Right renal pelvis (tissue), 4 donors: ENCODE data around the gene OSBP2. TPM values are rescaled to one million over a fixed set of nuclear protein-coding genes. Genes with fewer than 3 reads are reported as not detected.
"Not testable (repeated sequence)": the region's sequence is repeated elsewhere in the genome, so short reads cannot be mapped to it uniquely, and the experiment has no call there.

Experiments
- DNase-seq, 4 donors: peaks; one replicate each; pipeline ENCODE4 v3.0.0-alpha.2; 2013; ENCODE audit warnings: low read depth in 4 of 4, low spot score in 3 of 4, missing footprints in 1 of 4
- polyA plus RNA-seq, 4 donors: library from polyadenylated mRNA; unstranded; fragments of 120-200 nt; gene quantifications; one replicate each; pipeline ENCODE4 v1.2.1, GENCODE V29; 2013; ENCODE audit not compliant: insufficient read length in 4 of 4

Gene OSBP2
- polyA plus RNA-seq = 1 to 10 TPM; 4.9 to 6.8 (median 6.2) TPM

DNA sequence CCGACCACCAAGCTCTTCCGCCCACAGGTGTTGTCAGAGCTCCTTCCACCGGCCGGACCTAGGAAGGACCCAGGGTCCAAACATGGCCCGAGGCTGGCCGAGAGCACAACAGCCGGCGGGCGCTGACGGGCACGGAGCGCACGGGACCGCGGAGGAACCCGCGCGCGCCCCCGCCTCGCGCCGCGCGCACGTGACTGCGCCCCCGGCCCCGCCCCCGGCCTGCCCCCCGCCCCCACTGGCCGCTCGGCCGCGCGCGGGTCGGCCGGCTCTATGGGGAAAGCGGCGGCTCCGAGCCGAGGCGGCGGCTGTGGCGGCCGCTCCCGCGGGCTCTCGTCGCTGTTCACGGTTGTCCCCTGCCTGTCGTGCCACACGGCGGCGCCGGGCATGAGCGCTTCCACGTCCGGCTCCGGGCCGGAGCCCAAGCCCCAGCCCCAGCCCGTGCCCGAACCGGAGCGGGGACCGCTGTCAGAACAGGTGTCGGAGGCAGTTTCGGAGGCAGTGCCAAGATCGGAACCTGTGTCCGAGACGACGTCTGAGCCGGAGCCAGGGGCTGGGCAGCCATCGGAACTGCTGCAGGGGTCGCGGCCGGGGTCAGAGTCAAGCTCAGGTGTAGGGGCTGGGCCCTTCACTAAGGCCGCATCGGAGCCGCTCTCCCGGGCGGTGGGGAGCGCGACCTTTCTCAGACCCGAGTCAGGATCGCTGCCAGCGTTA is at the start of gene OSBP2:
Gene OSBP2, plus strand, starts transcription at position 235 of the 711 bp plus-strand sequence. Its CDS starts 36 bp downstream, at position 271.
- DNase-seq = peak in 2 of 4 donors; percentile 29

DNA sequence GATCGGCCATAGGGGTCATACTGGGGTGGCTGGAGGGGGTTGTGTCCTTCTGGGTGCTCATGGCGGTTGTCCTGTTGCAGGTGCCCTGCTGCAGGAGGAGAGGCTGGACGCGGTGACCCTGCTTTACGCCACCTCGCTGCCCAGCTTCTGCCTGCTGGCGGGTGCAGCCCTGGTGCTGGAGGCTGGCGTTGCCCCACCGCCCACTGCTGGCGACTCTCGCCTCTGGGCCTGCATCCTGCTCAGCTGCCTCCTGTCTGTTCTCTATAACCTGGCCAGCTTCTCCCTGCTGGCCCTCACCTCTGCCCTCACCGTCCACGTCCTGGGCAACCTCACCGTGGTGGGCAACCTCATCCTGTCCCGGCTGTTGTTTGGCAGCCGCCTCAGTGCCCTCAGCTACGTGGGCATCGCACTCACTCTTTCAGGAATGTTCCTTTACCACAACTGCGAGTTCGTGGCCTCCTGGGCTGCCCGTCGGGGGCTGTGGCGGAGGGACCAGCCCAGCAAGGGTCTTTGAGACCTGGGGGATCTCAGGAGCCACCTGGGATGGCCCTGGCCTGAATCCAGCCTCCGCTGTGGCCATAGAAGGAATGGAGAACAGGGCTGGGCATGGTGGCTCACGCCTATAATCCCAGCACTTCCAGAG is 48.0 kb upstream of the OSBP2 start:
- no peak for DNase-seq

DNA sequence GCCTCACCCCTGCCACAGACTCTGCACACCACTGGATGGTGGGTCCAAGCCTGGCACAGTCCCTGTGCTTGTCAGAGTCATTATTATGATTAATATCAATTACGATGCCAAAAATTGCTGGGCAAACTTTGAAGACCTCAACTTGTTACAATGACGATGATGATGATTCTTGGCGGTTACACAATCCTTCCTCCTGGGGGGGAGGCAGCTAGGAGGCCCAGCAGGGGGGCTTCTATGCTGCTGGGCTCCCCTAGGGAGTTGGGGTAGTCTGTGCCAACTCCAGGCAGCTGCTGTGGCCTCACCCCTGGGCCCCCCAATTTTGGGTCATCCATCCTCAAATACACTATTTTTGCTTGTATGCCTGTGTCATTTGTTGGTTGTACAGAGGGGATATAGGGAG is 47.1 kb upstream of the OSBP2 start:
- no peak for DNase-seq

DNA sequence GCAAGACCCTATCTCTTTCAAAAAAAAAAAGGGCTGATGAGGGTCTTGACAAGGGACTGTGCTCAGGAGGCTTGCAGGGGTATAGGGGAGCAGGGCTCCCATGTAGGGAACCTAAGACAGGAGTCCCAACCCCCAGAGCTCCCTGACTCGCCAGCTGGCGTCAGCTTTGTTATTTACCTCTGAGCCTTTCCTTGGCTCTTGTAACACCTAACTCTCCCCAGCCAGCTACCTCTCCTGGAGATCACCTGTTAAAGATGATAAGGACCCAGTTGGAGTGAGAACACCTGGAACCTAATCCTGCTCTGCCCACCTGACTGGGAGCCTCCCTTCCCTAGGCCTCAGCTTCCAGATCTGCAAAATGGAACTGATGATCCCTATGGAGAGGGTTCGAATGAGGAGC is 45.8 kb upstream of the OSBP2 start:
- DNase-seq = no peak

GRCh38 chr22:30649430-30650007 is 45.2 kb upstream of the OSBP2 start:
- DNase-seq = no peak

DNA sequence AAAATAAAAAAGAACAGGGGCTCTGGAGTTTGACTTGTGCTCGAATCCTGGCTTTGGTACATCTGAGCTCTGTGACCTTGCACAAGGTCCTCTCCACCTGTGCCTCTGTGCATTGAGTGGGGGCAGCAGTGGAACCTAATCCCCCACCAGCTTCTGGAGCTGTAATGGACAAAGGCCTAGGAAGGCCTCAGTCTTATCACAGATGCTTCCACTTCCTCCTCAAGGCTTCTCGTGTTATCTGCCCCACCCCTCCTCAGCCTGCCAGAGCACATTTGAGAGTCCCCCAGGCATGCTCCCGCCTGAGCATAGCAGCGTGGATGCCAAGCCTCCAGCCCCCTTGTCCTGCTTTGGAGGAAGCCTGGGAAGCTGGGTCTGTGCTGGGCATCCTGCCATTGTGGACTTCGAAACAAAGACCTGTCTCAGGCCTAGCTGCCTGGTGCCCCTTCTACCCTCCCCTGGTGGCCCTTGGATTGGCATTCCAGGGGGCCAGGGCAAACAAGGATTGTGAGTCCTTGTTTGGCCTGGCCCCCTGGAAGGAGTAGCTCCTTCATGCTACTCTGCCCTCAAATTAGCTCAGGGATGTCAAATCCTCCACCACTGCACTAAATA is 44.1 kb upstream of the OSBP2 start:
- no peak for DNase-seq

GRCh38 chr22:30652852-30653251 is 41.8 kb upstream of the OSBP2 start:
- no peak for DNase-seq

DNA sequence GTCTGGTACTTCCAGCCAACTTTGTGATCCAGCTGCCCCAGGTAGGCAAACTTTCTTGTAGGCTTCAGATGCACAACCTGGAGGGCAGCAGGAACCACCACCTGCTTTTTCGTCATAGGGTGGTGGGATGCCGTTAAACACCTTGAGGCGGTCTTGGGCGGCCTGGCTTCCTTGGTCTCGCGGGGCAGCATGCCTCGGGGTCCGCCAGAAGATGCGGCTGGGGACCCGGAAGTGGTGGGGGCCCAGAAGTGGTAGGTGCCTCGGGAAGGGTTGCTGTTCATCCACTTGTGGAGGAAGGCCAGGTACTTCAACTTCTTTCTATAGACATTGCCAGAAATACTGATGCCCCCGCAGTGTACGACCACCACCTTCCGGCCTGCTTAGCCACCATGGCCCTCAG is 40.3 kb upstream of the OSBP2 start:
- no peak for DNase-seq

GRCh38 chr22:30655532-30655931 is 39.1 kb upstream of the OSBP2 start:
- DNase-seq = no peak

DNA sequence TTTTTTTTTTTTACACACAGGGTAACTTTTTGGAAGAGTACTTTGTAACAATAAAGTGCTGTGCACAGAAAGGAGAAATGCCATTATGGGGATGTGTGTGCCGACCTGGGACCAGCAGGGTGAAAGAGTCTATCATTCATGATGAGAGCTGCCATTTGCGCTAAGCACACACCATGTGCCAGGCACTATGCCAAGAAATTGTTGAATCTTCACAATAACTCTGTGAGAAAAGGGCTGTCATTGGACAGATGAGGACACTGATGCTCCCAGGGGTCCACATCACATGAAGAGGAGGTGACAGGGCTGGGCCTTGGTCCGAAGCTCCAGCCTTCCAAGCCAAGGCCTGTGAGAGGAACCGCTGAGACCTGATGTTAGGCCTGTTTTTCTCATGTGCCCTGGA is 32.6 kb upstream of the OSBP2 start:
- no peak for DNase-seq

GRCh38 chr22:30664798-30665197 is 29.9 kb upstream of the OSBP2 start:
- no peak for DNase-seq

- no peak for DNase-seq
These were observed 29.4 kb upstream of the OSBP2 start for GRCh38 chr22:30665266-30665665.

- DNase-seq = no peak
These were observed 28.9 kb upstream of the OSBP2 start for GRCh38 chr22:30665786-30666185.

DNA sequence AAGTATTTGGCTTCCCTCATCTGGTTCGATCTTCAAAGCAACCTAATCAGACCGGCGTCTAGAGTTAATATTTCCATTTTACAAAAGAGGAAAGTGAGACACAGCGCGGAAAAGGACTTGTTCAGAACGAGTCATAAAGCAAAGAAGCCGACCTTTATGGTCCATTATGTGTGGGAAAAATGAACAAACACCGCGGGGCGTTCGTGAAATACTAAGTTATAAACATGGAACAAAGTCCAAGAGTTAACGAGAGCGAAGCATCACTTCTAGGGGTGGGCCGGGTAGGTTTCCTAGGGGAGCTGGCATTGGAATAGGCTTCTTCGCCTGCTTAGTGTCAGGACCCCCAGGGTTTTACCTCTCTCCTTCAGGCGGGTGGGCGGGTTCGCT is 27.6 kb upstream of the OSBP2 start:
- no peak for DNase-seq

DNA sequence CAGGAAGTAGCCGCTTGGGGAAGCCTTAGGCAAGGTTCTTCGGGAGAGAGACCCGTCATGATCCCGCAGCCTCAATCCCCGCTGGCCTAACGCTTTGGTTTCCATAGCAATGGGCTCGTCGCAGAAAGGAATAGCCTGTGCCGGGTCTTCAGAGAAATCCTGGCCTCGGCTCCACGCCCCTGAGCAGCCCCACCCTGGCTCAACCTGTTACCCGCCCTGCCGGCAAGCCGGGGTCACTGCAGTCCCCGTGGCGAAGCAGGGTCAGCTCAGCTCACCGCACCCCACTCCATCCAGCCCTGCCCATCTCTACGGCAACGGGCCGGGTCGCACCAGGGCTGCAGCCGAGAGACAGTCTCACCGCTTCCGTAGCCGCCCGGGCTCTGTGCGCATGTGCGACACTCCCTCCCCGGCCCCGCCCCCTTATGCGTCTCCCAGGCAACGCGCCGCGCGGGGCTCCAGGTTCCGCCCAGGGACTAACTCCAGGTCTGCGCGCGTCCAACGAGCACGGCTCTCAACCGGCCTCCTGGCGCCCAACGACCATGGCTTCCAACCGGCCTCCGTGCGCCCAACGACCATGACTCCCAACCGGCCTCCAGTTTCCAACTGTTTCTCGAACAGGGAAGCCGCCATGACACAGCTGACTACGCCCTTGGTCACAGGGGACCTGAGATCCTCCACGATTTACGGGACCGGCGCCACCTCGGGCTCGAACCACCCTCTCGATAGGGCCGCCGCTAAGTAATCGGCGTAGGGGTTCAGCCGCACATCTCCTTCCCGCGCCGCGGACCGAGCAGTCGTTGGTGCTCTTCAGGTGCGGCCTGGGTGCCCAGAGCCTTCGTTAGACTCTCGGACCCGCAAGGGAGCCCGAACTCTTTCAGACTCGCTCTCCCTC is 26.9 kb upstream of the OSBP2 start, which contains the start of gene DUSP18:
Gene DUSP18, minus strand, starts transcription at position 382 of the 892 bp plus-strand sequence. CDS start 3,872 bp downstream, outside the sequence.
- DNase-seq = peak; percentile 83 to 85 (median 84)

- peak in 2 of 4 donors; percentile 5 to 12 for DNase-seq
These were observed 26.3 kb upstream of the OSBP2 start for GRCh38 chr22:30668386-30668710.

DNA sequence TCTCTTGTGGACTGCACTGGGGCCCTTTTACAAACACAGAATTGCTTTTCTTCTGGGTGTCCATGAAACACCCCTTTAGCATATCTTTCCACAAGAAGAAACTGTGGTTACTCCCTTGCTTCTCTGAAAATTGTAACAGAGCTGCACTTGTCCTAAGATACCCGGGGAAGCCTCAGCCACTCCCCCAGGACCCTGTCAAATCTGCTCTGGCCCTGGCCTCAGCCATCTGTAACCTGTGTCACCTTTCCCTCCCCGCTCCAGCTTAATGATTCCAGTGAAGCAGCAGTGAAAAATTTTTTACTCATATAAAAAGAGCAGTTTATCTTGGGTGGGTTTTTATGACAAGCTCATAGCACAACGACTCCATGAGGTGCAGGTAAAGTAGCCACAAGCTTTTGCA is 23.6 kb upstream of the OSBP2 start:
- DNase-seq = no peak

DNA sequence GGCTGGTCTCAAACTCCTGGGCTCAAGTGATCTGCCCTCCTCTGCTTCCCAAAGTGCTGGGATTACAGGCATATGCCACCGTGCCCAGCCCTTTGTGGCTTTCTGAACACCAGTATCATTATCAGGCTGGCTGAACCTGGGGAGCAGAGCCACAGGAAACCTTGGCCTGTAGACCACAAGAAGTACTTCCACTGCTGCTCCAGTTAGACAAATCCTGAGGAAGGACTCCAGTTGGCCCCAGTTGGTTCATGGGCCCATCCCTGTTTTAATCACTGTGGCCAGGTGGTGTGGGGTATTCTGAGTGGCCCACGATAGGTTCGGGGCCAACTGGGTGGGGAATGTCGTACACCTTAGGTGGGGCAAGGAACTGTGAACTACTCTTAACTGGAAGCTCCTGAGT is 21.5 kb upstream of the OSBP2 start:
- DNase-seq = no peak

- DNase-seq = no peak
These were observed 20.2 kb upstream of the OSBP2 start for GRCh38 chr22:30674482-30674881.

DNA sequence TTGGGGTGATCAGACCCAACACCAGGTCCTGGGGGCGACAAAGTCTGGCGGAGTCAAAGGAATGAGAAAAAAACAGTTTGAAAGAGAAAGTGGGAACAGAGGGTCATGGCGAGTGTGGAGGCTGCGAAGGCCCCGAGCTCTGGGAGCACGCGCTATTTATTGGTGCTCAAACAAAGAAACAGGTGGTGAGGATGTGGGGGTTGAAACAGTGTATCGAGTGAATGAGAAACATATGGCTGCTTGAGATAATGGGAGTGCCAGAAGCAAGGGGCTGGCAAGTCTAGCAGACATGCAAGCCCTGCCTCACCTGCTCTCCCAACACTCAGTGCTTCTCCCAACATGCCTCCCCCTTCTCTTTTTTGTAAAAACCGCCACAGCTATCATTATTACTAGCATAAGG is 19.2 kb upstream of the OSBP2 start:
- no peak for DNase-seq

DNA sequence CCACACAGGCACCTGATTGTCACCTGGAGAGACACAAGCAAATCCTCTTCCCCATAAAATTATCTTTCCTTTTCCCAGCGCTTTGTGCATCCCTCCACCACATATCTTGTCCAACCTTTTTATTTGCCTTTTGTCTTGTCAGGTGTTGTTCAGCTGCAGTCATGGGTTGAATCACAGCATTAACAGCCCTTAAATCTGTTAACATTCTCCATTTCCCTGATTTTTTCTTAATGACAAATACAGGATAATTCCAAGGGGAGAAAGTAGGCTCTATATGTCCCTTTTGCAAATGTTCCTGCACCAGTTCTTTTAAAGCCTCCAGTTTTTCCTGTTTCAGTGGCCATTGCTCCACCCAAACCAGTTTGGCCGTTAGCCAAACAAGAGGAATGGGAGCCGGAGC is 18.1 kb upstream of the OSBP2 start:
- not testable (repeated sequence) for DNase-seq
